Measurements from ENCODE around the gene ADARB1. TPM values are rescaled to one million over a fixed set of nuclear protein-coding genes. Genes with fewer than 3 reads are reported as not detected.

ADARB1 gene
- total and polyA plus RNA-seq, 2 experiments from 2014 or later, result 4.8 to 14.8 TPM

DNA sequence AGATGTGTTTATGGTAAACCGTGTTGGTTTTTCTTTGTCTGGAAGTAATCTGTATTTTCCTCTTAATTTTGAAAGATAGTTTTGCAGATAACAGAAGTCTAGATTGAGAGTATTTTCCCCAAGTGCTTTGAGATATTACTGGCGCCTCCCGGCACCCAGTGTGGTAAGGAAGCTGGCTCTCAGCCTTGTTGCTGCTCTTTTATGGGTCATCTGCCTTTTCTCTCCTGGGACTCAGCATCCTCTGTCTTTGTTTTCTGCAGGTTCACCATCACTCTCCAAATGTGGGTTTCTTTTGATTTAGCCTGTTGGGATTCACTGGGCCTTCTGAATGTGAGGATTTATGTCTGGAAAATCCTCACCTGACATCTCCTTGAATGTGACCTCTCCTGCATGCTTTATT is 175.9 kb downstream of the ADARB1 start (continued):
- TF ChIP-seq, protein P1, sequence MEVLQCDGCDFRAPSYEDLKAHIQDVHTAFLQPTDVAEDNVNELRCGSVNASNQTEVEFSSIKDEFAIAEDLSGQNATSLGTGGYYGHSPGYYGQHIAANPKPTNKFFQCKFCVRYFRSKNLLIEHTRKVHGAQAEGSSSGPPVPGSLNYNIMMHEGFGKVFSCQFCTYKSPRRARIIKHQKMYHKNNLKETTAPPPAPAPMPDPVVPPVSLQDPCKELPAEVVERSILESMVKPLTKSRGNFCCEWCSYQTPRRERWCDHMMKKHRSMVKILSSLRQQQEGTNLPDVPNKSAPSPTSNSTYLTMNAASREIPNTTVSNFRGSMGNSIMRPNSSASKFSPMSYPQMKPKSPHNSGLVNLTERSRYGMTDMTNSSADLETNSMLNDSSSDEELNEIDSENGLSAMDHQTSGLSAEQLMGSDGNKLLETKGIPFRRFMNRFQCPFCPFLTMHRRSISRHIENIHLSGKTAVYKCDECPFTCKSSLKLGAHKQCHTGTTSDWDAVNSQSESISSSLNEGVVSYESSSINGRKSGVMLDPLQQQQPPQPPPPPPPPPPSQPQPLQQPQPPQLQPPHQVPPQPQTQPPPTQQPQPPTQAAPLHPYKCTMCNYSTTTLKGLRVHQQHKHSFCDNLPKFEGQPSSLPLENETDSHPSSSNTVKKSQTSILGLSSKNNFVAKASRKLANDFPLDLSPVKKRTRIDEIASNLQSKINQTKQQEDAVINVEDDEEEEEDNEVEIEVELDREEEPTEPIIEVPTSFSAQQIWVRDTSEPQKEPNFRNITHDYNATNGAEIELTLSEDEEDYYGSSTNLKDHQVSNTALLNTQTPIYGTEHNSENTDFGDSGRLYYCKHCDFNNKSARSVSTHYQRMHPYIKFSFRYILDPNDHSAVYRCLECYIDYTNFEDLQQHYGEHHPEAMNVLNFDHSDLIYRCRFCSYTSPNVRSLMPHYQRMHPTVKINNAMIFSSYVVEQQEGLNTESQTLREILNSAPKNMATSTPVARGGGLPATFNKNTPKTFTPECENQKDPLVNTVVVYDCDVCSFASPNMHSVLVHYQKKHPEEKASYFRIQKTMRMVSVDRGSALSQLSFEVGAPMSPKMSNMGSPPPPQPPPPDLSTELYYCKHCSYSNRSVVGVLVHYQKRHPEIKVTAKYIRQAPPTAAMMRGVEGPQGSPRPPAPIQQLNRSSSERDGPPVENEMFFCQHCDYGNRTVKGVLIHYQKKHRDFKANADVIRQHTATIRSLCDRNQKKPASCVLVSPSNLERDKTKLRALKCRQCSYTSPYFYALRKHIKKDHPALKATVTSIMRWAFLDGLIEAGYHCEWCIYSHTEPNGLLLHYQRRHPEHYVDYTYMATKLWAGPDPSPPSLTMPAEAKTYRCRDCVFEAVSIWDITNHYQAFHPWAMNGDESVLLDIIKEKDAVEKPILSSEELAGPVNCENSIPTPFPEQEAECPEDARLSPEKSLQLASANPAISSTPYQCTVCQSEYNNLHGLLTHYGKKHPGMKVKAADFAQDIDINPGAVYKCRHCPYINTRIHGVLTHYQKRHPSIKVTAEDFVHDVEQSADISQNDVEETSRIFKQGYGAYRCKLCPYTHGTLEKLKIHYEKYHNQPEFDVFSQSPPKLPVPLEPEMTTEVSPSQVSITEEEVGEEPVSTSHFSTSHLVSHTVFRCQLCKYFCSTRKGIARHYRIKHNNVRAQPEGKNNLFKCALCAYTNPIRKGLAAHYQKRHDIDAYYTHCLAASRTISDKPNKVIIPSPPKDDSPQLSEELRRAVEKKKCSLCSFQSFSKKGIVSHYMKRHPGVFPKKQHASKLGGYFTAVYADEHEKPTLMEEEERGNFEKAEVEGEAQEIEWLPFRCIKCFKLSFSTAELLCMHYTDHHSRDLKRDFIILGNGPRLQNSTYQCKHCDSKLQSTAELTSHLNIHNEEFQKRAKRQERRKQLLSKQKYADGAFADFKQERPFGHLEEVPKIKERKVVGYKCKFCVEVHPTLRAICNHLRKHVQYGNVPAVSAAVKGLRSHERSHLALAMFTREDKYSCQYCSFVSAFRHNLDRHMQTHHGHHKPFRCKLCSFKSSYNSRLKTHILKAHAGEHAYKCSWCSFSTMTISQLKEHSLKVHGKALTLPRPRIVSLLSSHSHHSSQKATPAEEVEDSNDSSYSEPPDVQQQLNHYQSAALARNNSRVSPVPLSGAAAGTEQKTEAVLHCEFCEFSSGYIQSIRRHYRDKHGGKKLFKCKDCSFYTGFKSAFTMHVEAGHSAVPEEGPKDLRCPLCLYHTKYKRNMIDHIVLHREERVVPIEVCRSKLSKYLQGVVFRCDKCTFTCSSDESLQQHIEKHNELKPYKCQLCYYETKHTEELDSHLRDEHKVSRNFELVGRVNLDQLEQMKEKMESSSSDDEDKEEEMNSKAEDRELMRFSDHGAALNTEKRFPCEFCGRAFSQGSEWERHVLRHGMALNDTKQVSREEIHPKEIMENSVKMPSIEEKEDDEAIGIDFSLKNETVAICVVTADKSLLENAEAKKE (CRISPR knock-in tag; IDR thresholded peaks at IDR 0.05), result no peak

DNA sequence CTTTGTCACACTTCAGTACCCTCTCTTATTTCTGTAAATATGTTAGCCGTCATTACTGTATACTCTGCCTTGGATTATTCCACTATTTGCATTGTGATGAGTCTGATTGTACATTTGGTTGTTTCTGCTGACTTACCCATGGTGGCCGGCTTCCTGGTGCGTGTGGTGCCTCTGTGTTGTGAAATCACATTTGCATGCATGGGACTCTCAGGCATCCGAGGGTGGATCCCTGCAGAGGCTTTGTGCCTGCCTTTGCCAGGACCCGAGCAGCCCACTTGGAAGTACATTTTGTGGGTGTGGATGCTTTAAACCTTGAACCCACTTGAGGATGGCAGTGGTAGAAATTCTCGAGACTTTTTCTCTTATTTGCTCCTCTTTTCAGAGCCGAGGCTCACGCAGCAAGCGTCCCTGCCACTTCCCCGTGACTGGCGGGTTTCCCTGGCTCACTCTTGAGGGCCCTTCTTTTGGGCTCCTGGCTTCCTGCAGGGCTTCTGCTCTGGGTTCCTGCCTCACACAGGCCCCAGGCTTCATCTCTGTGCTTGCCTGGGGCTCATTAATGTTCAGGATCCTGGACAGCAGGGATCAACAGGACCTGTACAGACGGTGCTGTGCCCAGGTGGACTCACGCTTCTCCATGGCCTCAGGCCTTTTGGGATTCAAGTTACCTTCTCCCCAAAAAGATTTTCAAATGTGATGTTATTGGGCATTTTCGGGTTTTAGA is 176.7 kb downstream of the ADARB1 start:
- H3F3A ChIP-seq (replicated peaks; ENCODE audit: low read depth), result no peaks in the 10 kb centered on the region
- no peaks in the 10 kb centered on the region for H3K4me1 ChIP-seq (ENCODE audit: insufficient read depth)
- no peak overlapping the region for H3K4me3 ChIP-seq
- H2AFZ ChIP-seq, result no peak overlapping the region
- TF ChIP-seq, protein P2, sequence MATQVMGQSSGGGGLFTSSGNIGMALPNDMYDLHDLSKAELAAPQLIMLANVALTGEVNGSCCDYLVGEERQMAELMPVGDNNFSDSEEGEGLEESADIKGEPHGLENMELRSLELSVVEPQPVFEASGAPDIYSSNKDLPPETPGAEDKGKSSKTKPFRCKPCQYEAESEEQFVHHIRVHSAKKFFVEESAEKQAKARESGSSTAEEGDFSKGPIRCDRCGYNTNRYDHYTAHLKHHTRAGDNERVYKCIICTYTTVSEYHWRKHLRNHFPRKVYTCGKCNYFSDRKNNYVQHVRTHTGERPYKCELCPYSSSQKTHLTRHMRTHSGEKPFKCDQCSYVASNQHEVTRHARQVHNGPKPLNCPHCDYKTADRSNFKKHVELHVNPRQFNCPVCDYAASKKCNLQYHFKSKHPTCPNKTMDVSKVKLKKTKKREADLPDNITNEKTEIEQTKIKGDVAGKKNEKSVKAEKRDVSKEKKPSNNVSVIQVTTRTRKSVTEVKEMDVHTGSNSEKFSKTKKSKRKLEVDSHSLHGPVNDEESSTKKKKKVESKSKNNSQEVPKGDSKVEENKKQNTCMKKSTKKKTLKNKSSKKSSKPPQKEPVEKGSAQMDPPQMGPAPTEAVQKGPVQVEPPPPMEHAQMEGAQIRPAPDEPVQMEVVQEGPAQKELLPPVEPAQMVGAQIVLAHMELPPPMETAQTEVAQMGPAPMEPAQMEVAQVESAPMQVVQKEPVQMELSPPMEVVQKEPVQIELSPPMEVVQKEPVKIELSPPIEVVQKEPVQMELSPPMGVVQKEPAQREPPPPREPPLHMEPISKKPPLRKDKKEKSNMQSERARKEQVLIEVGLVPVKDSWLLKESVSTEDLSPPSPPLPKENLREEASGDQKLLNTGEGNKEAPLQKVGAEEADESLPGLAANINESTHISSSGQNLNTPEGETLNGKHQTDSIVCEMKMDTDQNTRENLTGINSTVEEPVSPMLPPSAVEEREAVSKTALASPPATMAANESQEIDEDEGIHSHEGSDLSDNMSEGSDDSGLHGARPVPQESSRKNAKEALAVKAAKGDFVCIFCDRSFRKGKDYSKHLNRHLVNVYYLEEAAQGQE (IDR thresholded peaks at IDR 0.05; ENCODE audit: unreplicated experiment), result no peak
- no peaks in the 10 kb centered on the region for H3K36me3 ChIP-seq (ENCODE audit: insufficient read depth)
- H3K79me2 ChIP-seq (replicated peaks; ENCODE audit: insufficient read depth), result no peaks in the 10 kb centered on the region
- Mint-ChIP-seq H3K27me3 (ENCODE audit: insufficient read depth, low read depth, poor library complexity) (peaks cover 8% of the 10 kb centered on the region), H3K27ac (no peak overlapping the region), H3K4me3 (no peak overlapping the region), H3K4me1 (peaks cover 22% of the 10 kb centered on the region), H3K36me3 (ENCODE audit: low read depth) (no peaks in the 10 kb centered on the region), H3K9me3 (peaks cover 4% of the 10 kb centered on the region; the same call in 1 of the 3 replicates)
- no peaks in the 10 kb centered on the region for H3K9me2 ChIP-seq (ENCODE audit: insufficient read depth)
- H3K27ac ChIP-seq (ENCODE audit: low read depth), result no peak overlapping the region
- H4K20me1 ChIP-seq (replicated peaks; ENCODE audit: insufficient read depth), result no peaks in the 10 kb centered on the region
- H3K27me3 ChIP-seq (ENCODE audit: insufficient read depth), result no peaks in the 10 kb centered on the region
- ATAC-seq (no peak), DNase-seq (ENCODE audit: low spot score) (no peak)
- H3K4me2 ChIP-seq, result no peak overlapping the region
